CD4-positive, alpha-beta T cell (primary cell): ENCODE measurements around the gene LCN12. TPM values are rescaled to one million over a fixed set of nuclear protein-coding genes. Genes with fewer than 3 reads are reported as not detected.

Experiments
- ATAC-seq: fragments of 200-7000 bp; cut with Tn5 transposase; one replicate; pipeline ENCODE4 v1.10.0; 2022; ENCODE audit warnings: mild to moderate bottlenecking; ENCODE audit not compliant: poor library complexity
- CTCF ChIA-PET: fragments of 350-600 bp; sonication (Branson Sonifier 250); formaldehyde crosslinking; loops from one replicate; lab custom pipeline; 2021; ENCODE audit warnings: antibody characterized with exemption, inconsistent platforms; lab: Charles Lee
- POLR2A ChIA-PET: fragments of 350-600 bp; sonication (Branson Sonifier 250); formaldehyde crosslinking; loops from one replicate; lab custom pipeline; 2021; ENCODE audit warnings: antibody characterized with exemption, inconsistent platforms; lab: Charles Lee
- DNase-seq, 14 experiments: peaks; one replicate each; pipeline ENCODE4 v3.0.0-alpha.2; 2013 to 2020; ENCODE audit warnings: mixed read lengths in 2 of 14
- H3K27ac ChIP-seq, 2 donors: one replicate each; pipeline versions ENCODE4 v1.5.1 to v1.7.0; 2013; ENCODE audit warnings: low read length in 2 of 2, low read depth in 1 of 2, mild to moderate bottlenecking in 1 of 2
- H3K27me3 ChIP-seq, 2 experiments: 1 replicate in 1 of 2; 2 replicates in 1 of 2; pipeline versions ENCODE4 v1.6.1 to v1.7.0; 2013; ENCODE audit warnings: low read length in 2 of 2, control low read depth in 1 of 2, mild to moderate bottlenecking in 1 of 2, moderate library complexity in 1 of 2; ENCODE audit not compliant: insufficient read depth in 2 of 2, control insufficient read depth in 1 of 2
- H3K36me3 ChIP-seq: one replicate; pipeline ENCODE4 v1.6.1; 2013; ENCODE audit warnings: low read length, control low read depth; ENCODE audit not compliant: insufficient read depth
- H3K4me1 ChIP-seq: one replicate; pipeline ENCODE4 v1.6.1; 2013; ENCODE audit warnings: low read length, control low read depth; ENCODE audit not compliant: insufficient read depth
- H3K4me3 ChIP-seq: one replicate; pipeline ENCODE4 v1.5.1; 2013; ENCODE audit warnings: mild to moderate bottlenecking, low read length, moderate library complexity
- H3K9me3 ChIP-seq, 2 experiments: 1 replicate in 1 of 2; 2 replicates in 1 of 2; pipeline versions ENCODE4 v1.6.1 to v1.7.0; 2013; ENCODE audit warnings: low read length in 2 of 2, mild to moderate bottlenecking in 2 of 2, control low read depth in 1 of 2, moderate library complexity in 1 of 2; ENCODE audit not compliant: control insufficient read depth in 1 of 2, insufficient read depth in 1 of 2
- H3K27ac Mint-ChIP-seq: one replicate; pipeline ENCODE4 v1.8.0; 2020; ENCODE audit warnings: mixed read lengths
- H3K27me3 Mint-ChIP-seq: one replicate; pipeline ENCODE4 v1.8.0; 2021; ENCODE audit warnings: mixed read lengths
- H3K36me3 Mint-ChIP-seq: one replicate; pipeline ENCODE4 v1.8.0; 2021; ENCODE audit warnings: low read depth, mixed read lengths
- H3K4me1 Mint-ChIP-seq: one replicate; pipeline ENCODE4 v1.8.0; 2021; ENCODE audit warnings: low read depth, mixed read lengths
- H3K4me3 Mint-ChIP-seq: one replicate; pipeline ENCODE4 v1.8.0; 2020; ENCODE audit warnings: mild to moderate bottlenecking, mixed read lengths
- H3K9me3 Mint-ChIP-seq: one replicate; pipeline ENCODE4 v1.8.0; 2020; ENCODE audit warnings: mixed read lengths
- intact Hi-C, 2 experiments: fragments of 100-400 bp; cut with DNase I in 1 of 2; cut with micrococcal nuclease in 1 of 2; formaldehyde crosslinking; loops; one replicate each; pipeline versions ENCODE4 v1.15.1 to v1.9.0; 2023 to 2025; cut with DNase I, micrococcal nuclease
- total RNA-seq, 174 experiments: library from RNA in 2 of 174; stranded (reverse) in 2 of 174; gene quantifications; one replicate each; pipeline ENCODE4 v1.2.3 and lab custom pipeline; 2021 to 2026
- TF ChIP-seq, protein P1 (sequence below): fragments of 200-600 bp; IDR thresholded peaks from one replicate; pipeline ENCODE4 v1.8.0; 2022; ENCODE audit warnings: antibody characterized with exemption, mild to moderate bottlenecking

The LCN12 gene
- total RNA-seq, 2 experiments from 2014 or later, result 1.3 to 1.5 TPM

DNA sequence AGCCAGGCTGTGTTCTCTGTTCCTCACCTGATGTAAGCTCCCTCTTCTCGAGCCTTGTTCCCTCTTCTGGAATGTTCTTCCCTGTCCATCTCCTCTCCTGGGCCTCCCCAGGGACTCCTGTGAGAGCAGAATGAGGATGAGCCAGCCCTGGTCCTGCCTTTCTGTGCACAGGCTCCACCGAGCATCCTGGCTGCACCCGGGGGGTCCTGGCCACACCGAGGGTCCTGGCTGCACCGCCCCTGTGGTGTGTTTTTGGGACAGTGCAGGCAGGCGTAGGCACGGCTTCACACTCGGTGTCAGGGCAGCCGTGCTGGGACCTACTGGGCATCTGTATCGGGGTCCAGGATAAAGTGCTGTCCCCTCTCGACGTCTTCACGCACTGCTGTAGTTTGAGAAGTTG is 25.3 kb upstream of the LCN12 start:
- Histone ChIP-seq H3K27me3 (no peaks in the 10 kb centered on the region), H3K27ac (no peak overlapping the region), H3K4me1 (no peaks in the 10 kb centered on the region), H3K9me3 (no peaks in the 10 kb centered on the region), H3K4me3 (no peak overlapping the region), H3K36me3 (peaks cover 31% of the 10 kb centered on the region)
- Mint-ChIP-seq H3K27ac (no peak overlapping the region), H3K4me3 (no peak overlapping the region), H3K4me1 (no peaks in the 10 kb centered on the region), H3K9me3 (no peaks in the 10 kb centered on the region), H3K36me3 (peaks cover 23% of the 10 kb centered on the region), H3K27me3 (no peaks in the 10 kb centered on the region)
- intact Hi-C loops, result no loop called here
- DNase-seq (no peak), ATAC-seq (no peak)
- ChIA-PET POLR2A (no interaction called here), CTCF (no interaction called here)
- TF ChIP-seq, protein P1, sequence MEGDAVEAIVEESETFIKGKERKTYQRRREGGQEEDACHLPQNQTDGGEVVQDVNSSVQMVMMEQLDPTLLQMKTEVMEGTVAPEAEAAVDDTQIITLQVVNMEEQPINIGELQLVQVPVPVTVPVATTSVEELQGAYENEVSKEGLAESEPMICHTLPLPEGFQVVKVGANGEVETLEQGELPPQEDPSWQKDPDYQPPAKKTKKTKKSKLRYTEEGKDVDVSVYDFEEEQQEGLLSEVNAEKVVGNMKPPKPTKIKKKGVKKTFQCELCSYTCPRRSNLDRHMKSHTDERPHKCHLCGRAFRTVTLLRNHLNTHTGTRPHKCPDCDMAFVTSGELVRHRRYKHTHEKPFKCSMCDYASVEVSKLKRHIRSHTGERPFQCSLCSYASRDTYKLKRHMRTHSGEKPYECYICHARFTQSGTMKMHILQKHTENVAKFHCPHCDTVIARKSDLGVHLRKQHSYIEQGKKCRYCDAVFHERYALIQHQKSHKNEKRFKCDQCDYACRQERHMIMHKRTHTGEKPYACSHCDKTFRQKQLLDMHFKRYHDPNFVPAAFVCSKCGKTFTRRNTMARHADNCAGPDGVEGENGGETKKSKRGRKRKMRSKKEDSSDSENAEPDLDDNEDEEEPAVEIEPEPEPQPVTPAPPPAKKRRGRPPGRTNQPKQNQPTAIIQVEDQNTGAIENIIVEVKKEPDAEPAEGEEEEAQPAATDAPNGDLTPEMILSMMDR, result no peak

DNA sequence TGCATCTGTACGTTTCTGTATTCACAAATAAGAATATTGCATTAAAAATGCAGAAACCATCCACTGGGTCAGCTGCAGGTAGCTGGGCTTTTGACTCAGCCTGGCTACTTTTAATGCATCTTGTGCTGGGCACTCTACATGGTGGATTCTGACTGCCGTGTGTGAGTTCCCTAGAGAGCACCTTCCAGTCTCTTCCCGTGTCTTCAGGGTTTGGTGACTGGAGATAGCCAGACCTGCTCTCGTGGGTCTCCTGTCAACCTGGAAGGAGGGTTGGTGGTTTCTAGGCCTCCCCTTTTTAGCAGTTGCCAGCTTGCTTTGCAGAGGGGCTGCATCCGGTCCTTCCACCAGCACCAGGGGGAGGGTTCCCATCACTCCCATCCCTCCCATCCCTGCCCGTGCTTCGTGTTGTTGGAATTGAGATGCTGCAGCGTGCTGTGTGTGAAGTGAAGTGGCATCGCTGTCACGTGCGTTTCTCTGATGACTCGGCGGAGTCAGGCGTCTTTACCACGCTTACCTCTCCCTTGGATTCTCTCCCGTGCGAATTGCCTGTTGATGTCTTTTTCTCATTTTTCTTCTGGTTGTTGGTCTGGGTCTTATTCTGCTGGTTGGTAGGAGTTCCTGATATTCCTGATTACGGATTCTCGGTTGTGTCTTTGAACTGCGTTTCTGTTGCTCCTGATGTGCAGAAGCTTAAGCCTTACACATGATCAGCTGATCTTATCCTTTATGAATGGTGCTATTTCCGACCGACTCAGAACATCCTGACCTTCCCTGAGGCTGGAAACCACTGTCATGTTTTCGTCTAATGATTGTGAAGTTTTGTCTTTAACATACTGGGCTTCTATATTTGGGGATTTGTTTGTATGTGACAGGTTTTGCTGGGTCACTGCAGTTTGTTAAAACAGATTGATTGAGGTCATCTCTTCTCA is 24.5 kb upstream of the LCN12 start:
- Mint-ChIP-seq H3K27ac (no peak overlapping the region), H3K36me3 (peaks cover 16% of the 10 kb centered on the region), H3K4me3 (no peak overlapping the region), H3K9me3 (no peaks in the 10 kb centered on the region), H3K4me1 (no peaks in the 10 kb centered on the region), H3K27me3 (no peaks in the 10 kb centered on the region)
- ATAC-seq (no peak), DNase-seq (no peak)
- H3K27me3 ChIP-seq, result no peaks in the 10 kb centered on the region
- TF ChIP-seq, protein P1, result no peak
- CTCF ChIA-PET, result no interaction called here
- H3K4me3 ChIP-seq, result no peak overlapping the region
- H3K27ac ChIP-seq, result no peak overlapping the region
- peaks cover 24% of the 10 kb centered on the region for H3K36me3 ChIP-seq
- intact Hi-C loops, result no loop called here
- POLR2A ChIA-PET, result no interaction called here
- no peaks in the 10 kb centered on the region for H3K9me3 ChIP-seq
- no peaks in the 10 kb centered on the region for H3K4me1 ChIP-seq

DNA sequence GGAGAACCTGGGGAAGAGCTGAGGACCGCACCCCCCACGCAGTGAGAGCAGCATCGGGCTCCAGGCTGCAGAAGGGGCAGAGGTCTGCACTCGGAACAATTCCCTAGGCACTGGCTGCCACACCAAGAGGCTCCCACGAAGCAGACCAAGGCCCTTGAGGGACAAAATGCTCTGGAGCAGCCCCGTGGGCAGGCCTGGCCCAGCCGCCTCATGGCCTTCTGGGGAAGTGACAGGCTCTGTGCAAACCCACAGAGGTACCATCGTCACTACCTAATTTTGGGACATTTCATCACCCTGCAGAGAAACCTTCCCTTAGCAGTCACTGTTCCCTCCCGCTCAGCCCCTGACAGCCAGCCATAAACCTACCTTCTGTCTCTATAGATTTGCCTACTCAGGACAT is 23.5 kb upstream of the LCN12 start:
- CTCF ChIA-PET, result no interaction called here
- H3K4me3 Mint-ChIP-seq, result no peak overlapping the region
- no peaks in the 10 kb centered on the region for H3K27me3 ChIP-seq
- H3K9me3 Mint-ChIP-seq, result no peaks in the 10 kb centered on the region
- POLR2A ChIA-PET, result no interaction called here
- H3K36me3 Mint-ChIP-seq, result peaks cover 11% of the 10 kb centered on the region
- H3K9me3 ChIP-seq, result no peaks in the 10 kb centered on the region
- no peak overlapping the region for H3K27ac ChIP-seq
- ATAC-seq (no peak), DNase-seq (no peak)
- TF ChIP-seq, protein P1, result no peak
- H3K4me1 ChIP-seq, result no peaks in the 10 kb centered on the region
- no peak overlapping the region for H3K4me3 ChIP-seq
- no peaks in the 10 kb centered on the region for H3K27me3 Mint-ChIP-seq
- H3K4me1 Mint-ChIP-seq, result no peaks in the 10 kb centered on the region
- intact Hi-C loops, result no loop called here
- H3K36me3 ChIP-seq, result peaks cover 22% of the 10 kb centered on the region
- no peak overlapping the region for H3K27ac Mint-ChIP-seq
